ENCODE measurements around the gene PTPRN2. TPM values are rescaled to one million over a fixed set of nuclear protein-coding genes. Genes with fewer than 3 reads are reported as not detected.

The PTPRN2 gene
- total RNA-seq, 1 experiment from 2014 or later: 2.1 TPM

GRCh38 chr7:157537056-157537455 lies 1050.6 kb downstream of the PTPRN2 start:
- H3K36me3 ChIP-seq (ENCODE audit: control insufficient read depth in 1 of 2, insufficient read depth in 2 of 2, low read length in 2 of 2): no peaks in the 10 kb centered on the region
- H4K20me1 ChIP-seq (ENCODE audit: insufficient read depth): no peaks in the 10 kb centered on the region
- H3K27me3 ChIP-seq (ENCODE audit: insufficient read depth, low read length): no peaks in the 10 kb centered on the region
- ChIA-PET POLR2A (no interaction called here), CTCF (no interaction called here), RAD21 (ENCODE audit: low non-redundant PET in 1 of 2, low total read pairs in 2 of 2, uncharacterized antibody in 2 of 2, unreplicated experiment in 2 of 2) (no interaction called here)
- DNase-seq (ENCODE audit: low read depth, low spot score): no peak
- no TSS peak for BruUV-seq (replicated peaks)
- TF ChIP-seq SIN3A (IDR thresholded peaks at IDR 0.05; ENCODE audit: low read depth): no peak
- TF ChIP-seq TCF7L2 (IDR thresholded peaks at IDR 0.05; ENCODE audit: borderline replicate concordance, extremely low read depth, insufficient read depth, insufficient read length): no peak
- no peak for TF ChIP-seq CBX3 (IDR thresholded peaks at IDR 0.05; ENCODE audit: low read depth)
- TF ChIP-seq ZBTB33 (IDR thresholded peaks at IDR 0.05; ENCODE audit: extremely low read depth, insufficient replicate concordance, low read length): no peak
- TF ChIP-seq EGR1 (IDR thresholded peaks at IDR 0.05; ENCODE audit: low read depth): no peak
- no peak for TF ChIP-seq ZFX (IDR thresholded peaks at IDR 0.05)
- TF ChIP-seq, protein P1, sequence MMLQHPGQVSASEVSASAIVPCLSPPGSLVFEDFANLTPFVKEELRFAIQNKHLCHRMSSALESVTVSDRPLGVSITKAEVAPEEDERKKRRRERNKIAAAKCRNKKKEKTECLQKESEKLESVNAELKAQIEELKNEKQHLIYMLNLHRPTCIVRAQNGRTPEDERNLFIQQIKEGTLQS (IDR thresholded peaks at IDR 0.05): no peak
- no peak for TF ChIP-seq RAD21 (IDR thresholded peaks at IDR 0.05; ENCODE audit: low read depth)
- intact Hi-C loops (cut with micrococcal nuclease): no loop called here
- no peak overlapping the region for H2AFZ ChIP-seq (ENCODE audit: low read depth, low read length, poor library complexity, severe bottlenecking)
- no peak overlapping the region for H3K9ac ChIP-seq (ENCODE audit: low read length)
- no peak overlapping the region for H3K4me2 ChIP-seq (ENCODE audit: low read length)
- no peak overlapping the region for H3K27ac ChIP-seq (ENCODE audit: low read depth, low read length)
- no peak for ATAC-seq
- no peaks in the 10 kb centered on the region for H3K9me3 ChIP-seq (ENCODE audit: control insufficient read depth in 1 of 2, insufficient read depth in 1 of 2, low read depth in 1 of 2, low read length in 2 of 2)
- no peak overlapping the region for H3K4me3 ChIP-seq (replicated peaks in 1 of 2; ENCODE audit: low read depth in 1 of 2, low read length in 2 of 2)
- H3K79me2 ChIP-seq (ENCODE audit: insufficient read depth, low read length): no peaks in the 10 kb centered on the region
- H3K4me1 ChIP-seq (ENCODE audit: control insufficient read depth in 1 of 2, insufficient read depth in 2 of 2, low read length in 2 of 2): peaks cover 0 to 6% of the 10 kb centered on the region in 2 experiments; a peak in 1 of 4 replicates
- no peaks in the 10 kb centered on the region for H3K9me2 ChIP-seq (ENCODE audit: insufficient read depth)

- Histone ChIP-seq H3K4me1 (ENCODE audit: control insufficient read depth in 1 of 2, insufficient read depth in 2 of 2, low read length in 2 of 2) (peaks cover 5 to 11% of the 10 kb centered on the region in 2 experiments; a peak in 2 of 4 replicates), H3K9me2 (ENCODE audit: insufficient read depth) (no peaks in the 10 kb centered on the region), H3K4me2 (ENCODE audit: low read length) (no peak overlapping the region), H3K4me3 (replicated peaks in 1 of 2; ENCODE audit: low read depth in 1 of 2, low read length in 2 of 2) (no peak overlapping the region), H3K27me3 (ENCODE audit: insufficient read depth, low read length) (no peaks in the 10 kb centered on the region), H3K27ac (ENCODE audit: low read depth, low read length) (no peak overlapping the region), H3K9me3 (ENCODE audit: control insufficient read depth in 1 of 2, insufficient read depth in 1 of 2, low read depth in 1 of 2, low read length in 2 of 2) (no peaks in the 10 kb centered on the region), H2AFZ (ENCODE audit: low read depth, low read length, poor library complexity, severe bottlenecking) (no peak overlapping the region), H4K20me1 (ENCODE audit: insufficient read depth) (no peaks in the 10 kb centered on the region), H3K9ac (ENCODE audit: low read length) (no peak overlapping the region), H3K36me3 (ENCODE audit: control insufficient read depth in 1 of 2, insufficient read depth in 2 of 2, low read length in 2 of 2) (no peaks in the 10 kb centered on the region), H3K79me2 (ENCODE audit: insufficient read depth, low read length) (no peaks in the 10 kb centered on the region)
- POLR2A ChIA-PET: no interaction called here
- RAD21 ChIA-PET (ENCODE audit: low non-redundant PET in 1 of 2, low total read pairs in 2 of 2, uncharacterized antibody in 2 of 2, unreplicated experiment in 2 of 2): no interaction called here
- no TSS peak for BruUV-seq (replicated peaks)
- CTCF ChIA-PET: no interaction called here
- no peak for DNase-seq (ENCODE audit: low read depth, low spot score)
- intact Hi-C loops (cut with micrococcal nuclease): no loop called here
- ATAC-seq: no peak
- no peak for TF ChIP-seq ELF1 (IDR thresholded peaks at IDR 0.05; ENCODE audit: borderline replicate concordance, low read depth)
- TF ChIP-seq ZBTB33 (IDR thresholded peaks at IDR 0.05; ENCODE audit: extremely low read depth, insufficient replicate concordance, low read length): no peak
- no peak for TF ChIP-seq CTCF (IDR thresholded peaks at IDR 0.05 in 2 of 3, conservative IDR thresholded peaks at IDR 0.05 in 1 of 3; ENCODE audit: borderline replicate concordance in 1 of 3, insufficient read depth in 1 of 3, low read depth in 2 of 3, low read length in 2 of 3)
- no peak for TF ChIP-seq EZH2phosphoT487 (IDR thresholded peaks at IDR 0.05; ENCODE audit: borderline replicate concordance)
- TF ChIP-seq SP1 (IDR thresholded peaks at IDR 0.05; ENCODE audit: low read depth): no peak
- TF ChIP-seq TCF7L2 (IDR thresholded peaks at IDR 0.05; ENCODE audit: borderline replicate concordance, extremely low read depth, insufficient read depth, insufficient read length): no peak
- TF ChIP-seq POLR2A (IDR thresholded peaks at IDR 0.05; ENCODE audit: borderline replicate concordance, extremely low read depth, insufficient read depth, insufficient read length): no peak
- no peak for TF ChIP-seq ZFX (IDR thresholded peaks at IDR 0.05)
- no peak for TF ChIP-seq JUND (IDR thresholded peaks at IDR 0.05)
- TF ChIP-seq SIN3A (IDR thresholded peaks at IDR 0.05; ENCODE audit: low read depth): no peak
- TF ChIP-seq YY1 (IDR thresholded peaks at IDR 0.05; ENCODE audit: extremely low read depth, insufficient replicate concordance, low read depth, low read length): no peak
These were observed 1055.6 kb downstream of the PTPRN2 start for GRCh38 chr7:157532068-157532467.
